Panc1 (cell line): Measurements from ENCODE around the gene SLC27A3.

Experiments used
- POLR2AphosphoS5 ChIP-seq: IDR thresholded peaks from 2 replicates; pipeline ENCODE4 v1.6.1; 2012; ENCODE audit warnings: mild to moderate bottlenecking, low read depth, low read length, moderate library complexity
- TF ChIP-seq, protein P1 (sequence below): fragments of 450-650 bp; IDR thresholded peaks from 2 replicates; pipeline ENCODE4 v1.5.1; 2017; ENCODE audit warnings: mild to moderate bottlenecking

GRCh38 chr1:153801028-153801625 is 25.9 kb downstream of the SLC27A3 start:
- TF ChIP-seq, protein P1, sequence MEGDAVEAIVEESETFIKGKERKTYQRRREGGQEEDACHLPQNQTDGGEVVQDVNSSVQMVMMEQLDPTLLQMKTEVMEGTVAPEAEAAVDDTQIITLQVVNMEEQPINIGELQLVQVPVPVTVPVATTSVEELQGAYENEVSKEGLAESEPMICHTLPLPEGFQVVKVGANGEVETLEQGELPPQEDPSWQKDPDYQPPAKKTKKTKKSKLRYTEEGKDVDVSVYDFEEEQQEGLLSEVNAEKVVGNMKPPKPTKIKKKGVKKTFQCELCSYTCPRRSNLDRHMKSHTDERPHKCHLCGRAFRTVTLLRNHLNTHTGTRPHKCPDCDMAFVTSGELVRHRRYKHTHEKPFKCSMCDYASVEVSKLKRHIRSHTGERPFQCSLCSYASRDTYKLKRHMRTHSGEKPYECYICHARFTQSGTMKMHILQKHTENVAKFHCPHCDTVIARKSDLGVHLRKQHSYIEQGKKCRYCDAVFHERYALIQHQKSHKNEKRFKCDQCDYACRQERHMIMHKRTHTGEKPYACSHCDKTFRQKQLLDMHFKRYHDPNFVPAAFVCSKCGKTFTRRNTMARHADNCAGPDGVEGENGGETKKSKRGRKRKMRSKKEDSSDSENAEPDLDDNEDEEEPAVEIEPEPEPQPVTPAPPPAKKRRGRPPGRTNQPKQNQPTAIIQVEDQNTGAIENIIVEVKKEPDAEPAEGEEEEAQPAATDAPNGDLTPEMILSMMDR = no peak
- no peak for TF ChIP-seq POLR2AphosphoS5
